Activated CD4-positive, alpha-beta T cell treated with anti-CD3 and anti-CD28 coated beads, Interleukin-2, Interleukin-6, amounts not matched to agents 100 ng/mL and 50 ng/mL, durations not matched to agents 16 hours and 8 hours (primary cell): ENCODE data around the gene HAPSTR1.

Experiments used
- DNase-seq: peaks from one replicate; pipeline ENCODE4 v3.0.0-alpha.2; 2020

HAPSTR1 gene

GRCh38 chr16:9124908-9125584 lies 33.6 kb downstream of the HAPSTR1 start:
- DNase-seq: no peak

GRCh38 chr16:9125658-9126505 lies 34.4 kb downstream of the HAPSTR1 start:
- DNase-seq: no peak

- DNase-seq: no peak
These were observed 35.2 kb downstream of the HAPSTR1 start for GRCh38 chr16:9126609-9127008.

GRCh38 chr16:9128346-9129342 lies 37.2 kb downstream of the HAPSTR1 start:
- no peak for DNase-seq

- no peak for DNase-seq
These were observed 42.9 kb downstream of the HAPSTR1 start for GRCh38 chr16:9134306-9134705.

GRCh38 chr16:9134739-9135138 lies 43.3 kb downstream of the HAPSTR1 start:
- peak; percentile 65 for DNase-seq

- no peak for DNase-seq
These were observed 44.4 kb downstream of the HAPSTR1 start for GRCh38 chr16:9135797-9136196.

GRCh38 chr16:9136596-9136995 lies 45.2 kb downstream of the HAPSTR1 start:
- no peak for DNase-seq

GRCh38 chr16:9138021-9138680 lies 46.7 kb downstream of the HAPSTR1 start:
- DNase-seq: no peak

- DNase-seq: peak; percentile 78
These were observed 47.5 kb downstream of the HAPSTR1 start for GRCh38 chr16:9138731-9139501.

- peak; percentile 30 for DNase-seq
These were observed 48.5 kb downstream of the HAPSTR1 start for GRCh38 chr16:9139965-9140364.
